GM20431 (cell line): Measurements from ENCODE around the gene SHB.
"Not testable (repeated sequence)": the region's sequence is repeated elsewhere in the genome, so short reads cannot be mapped to it uniquely, and the experiment has no call there.

ENCODE experiments used
- in situ Hi-C: fragments of 300-500 bp; cut with MseI, MboI; formaldehyde crosslinking; loops from one replicate; pipeline ENCODE4 v1.15.0; 2020; ENCODE audit warnings: low sequenced_read_pairs; ENCODE audit not compliant: unreplicated experiment

Gene SHB

GRCh38 chr9:38047301-38048251 is 21.5 kb downstream of the SHB start:
- in situ Hi-C loops = no loop called here

- in situ Hi-C loops = no loop called here
These were observed 22.2 kb downstream of the SHB start for GRCh38 chr9:38046661-38047300.

DNA sequence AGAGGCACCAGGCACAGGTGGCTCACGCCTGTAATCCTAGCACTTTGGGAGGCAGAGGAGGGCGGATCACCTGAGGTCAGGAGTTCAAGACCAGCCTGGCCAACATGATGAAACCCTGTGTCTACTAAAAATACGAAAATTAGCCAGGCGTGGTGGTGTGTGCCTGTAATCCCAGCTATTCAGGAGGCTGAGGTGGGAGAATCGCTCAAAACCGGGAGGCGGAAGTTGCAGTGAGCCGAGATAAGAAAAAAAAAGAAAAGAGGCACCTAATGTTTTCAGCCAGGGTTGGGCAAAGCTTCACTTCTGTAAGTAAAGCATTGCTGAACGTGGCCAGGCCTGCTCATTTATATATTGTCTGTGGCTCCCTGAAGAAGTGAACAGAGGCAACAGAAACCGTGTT is 23.1 kb downstream of the SHB start:
- in situ Hi-C loops = not testable (repeated sequence)

GRCh38 chr9:38044706-38045105 is 24.3 kb downstream of the SHB start:
- in situ Hi-C loops = no loop called here

GRCh38 chr9:38043931-38044623 is 24.9 kb downstream of the SHB start:
- in situ Hi-C loops = no loop called here

GRCh38 chr9:38042626-38043357 is 26.2 kb downstream of the SHB start:
- in situ Hi-C loops = no loop called here

DNA sequence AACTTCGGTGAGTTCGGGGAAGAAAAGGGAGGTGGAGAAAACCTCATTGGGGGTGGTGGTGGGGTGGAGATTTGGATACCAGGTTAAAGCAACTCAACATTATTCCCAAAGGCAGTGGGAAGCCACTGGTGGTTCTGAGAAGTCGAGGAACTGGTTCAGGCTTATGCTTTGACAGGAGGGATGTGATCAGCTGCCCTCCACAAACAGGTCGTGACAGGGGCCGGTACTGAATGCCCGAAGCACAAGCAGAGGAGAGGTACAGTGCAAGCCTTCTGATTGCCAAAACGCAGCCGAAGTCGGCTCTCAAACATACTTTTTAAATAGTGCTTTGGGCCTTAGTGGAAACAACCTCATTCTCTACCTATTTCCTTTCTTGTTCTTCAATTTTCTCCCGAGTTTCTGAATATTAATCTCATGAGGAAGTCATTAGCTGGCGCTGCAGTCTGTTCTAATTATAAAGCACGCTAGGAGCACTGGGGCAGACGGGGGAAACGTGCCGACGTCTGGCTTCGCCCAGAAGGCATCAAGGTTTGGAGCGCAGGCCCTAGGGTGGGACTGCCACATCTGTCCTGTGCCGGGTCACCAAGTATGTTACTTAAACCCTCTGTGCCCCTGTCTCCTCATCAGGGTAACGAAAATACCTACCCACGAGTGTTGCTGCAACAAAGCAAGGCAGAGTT is 27.3 kb downstream of the SHB start:
- in situ Hi-C loops = no loop called here

GRCh38 chr9:38039907-38040682 is 28.9 kb downstream of the SHB start:
- in situ Hi-C loops = no loop called here

DNA sequence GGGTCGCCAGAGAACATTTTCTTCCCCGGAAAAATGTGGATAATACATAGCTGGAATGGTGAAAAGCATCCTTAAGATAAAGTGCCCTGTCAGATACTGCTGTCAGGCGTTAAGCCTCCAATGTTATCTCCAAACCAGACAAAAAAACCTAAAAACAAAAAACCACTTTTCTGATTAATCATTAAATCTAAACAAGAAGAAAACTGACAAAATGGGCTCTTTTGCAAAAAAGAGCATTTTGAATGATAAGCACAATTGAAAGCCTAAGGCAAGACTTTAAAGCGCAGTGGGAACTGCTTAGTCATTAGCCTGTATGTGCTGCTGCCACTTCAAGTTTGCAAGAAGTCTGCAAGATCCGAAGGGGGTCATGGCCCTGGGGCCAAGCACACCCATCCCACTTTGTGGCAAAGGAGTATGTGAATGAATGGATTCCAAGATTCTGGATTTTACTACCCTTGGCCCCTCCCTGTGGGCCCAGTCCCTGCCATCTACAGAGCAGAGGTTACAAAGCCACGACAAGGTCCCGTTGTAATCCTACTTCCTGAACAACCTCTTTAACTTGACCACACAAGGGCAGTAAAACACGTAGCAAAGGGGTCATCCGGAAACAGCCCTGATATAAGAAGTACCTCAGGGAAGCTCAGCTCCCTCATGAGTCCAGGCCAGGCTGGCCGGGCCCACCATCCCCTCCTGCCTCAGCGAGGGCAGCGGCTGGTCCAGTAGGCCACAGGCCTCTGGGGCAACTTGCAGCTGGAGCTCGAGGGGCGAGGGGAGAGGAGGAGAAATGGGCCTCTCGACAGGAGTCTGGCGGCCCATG is 29.7 kb downstream of the SHB start:
- in situ Hi-C loops = no loop called here

- in situ Hi-C loops = no loop called here
These were observed 30.5 kb downstream of the SHB start for GRCh38 chr9:38038307-38039089.

DNA sequence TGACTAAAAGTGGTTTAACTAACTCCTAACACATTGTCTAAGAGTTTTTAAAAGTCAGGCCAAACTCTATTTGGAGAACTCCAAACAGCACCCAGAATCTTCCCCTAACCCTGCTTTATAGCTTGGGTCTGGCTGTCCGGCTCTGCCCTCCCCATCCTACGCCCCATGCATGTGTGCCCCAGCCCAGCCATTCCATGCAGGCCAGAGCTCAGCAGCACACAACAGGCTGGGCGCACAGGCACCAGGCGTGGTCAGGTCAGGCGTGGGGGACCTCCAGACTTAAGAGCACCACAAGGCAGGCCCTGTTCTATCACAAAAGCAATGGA is 31.1 kb downstream of the SHB start:
- in situ Hi-C loops = no loop called here

GRCh38 chr9:38036359-38037084 is 32.5 kb downstream of the SHB start:
- in situ Hi-C loops = no loop called here

GRCh38 chr9:38035873-38036272 is 33.2 kb downstream of the SHB start:
- in situ Hi-C loops = no loop called here

DNA sequence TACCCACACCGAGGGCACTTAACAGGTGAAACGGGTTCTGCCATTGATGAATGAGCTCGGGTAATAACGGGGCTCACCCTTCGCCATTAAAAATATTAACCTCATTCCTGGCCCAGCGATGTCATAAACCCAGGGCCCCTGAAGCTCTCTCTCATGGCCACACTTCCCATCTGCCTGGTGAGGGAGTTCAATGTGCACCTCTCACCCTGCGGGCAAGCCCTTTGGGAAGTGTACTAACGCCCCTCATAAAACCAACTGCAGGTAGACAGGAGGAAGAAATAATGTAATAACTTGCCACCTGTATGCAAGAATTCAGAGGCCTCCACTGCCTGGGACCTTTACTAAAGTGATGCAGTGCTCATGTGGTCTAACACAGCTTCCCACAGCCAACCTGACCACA is 35.1 kb downstream of the SHB start:
- in situ Hi-C loops = no loop called here

DNA sequence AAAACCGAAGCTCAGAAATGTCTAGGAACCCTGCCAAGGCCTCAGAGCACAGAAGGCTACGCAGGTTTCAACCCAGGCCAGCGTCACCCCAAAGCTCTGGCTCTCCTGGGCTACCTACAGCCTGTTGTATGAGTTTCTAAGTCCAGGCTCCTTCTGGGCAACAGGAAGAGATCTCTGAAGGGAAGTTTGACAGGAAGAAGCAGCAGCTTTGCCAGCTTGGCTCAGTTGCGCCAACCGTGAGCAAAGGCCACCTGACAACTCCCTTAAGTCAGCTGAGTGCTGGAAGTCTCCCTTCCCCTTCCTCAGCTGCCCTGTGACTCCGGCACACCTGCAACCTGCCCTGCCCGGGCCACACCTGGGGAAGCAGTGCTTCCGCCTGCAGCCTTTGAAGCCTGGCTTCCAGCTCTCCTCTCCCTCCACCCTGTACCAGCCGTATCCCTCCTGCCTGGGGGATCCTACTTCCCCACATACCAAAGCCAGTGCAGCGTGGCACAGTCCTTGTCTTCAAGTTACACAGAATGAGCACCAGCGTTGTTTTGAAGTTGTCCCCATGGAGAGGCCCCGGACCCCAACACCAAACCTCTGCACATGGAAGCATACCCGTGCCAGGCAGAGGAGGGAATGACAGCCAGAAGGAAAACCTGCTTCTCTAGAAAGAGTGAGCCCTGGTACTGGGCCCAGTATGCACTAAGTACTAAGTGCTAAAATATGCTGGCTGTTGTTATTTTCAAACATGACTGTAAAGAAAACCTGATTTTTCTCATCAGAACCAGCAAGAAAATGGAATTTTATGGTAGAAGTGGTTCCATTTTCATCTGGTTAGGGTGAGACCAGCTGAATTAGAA is 36.5 kb downstream of the SHB start:
- in situ Hi-C loops = no loop called here

DNA sequence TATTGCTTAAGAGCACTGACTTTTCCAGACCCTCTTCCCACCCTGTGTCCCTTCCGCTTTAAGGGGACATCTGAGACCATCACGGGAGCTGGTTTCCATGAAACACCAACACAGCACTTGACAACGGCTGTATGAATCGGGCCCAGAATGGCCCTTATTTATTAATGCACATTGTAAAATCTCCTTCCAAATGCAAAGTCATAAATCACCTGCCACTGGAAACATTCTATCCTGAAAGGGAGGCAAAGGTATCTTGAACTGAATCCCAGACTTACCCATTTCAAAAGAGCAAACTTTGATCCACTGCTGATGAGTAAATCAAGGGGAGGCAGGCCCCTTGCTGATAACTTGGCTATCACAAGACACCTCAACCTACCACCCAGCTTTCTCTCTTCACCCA is 37.4 kb downstream of the SHB start:
- in situ Hi-C loops = no loop called here
